OCI-LY7 (cell line): ENCODE results near the gene TPST2. TPM values are rescaled to one million over a fixed set of nuclear protein-coding genes. Genes with fewer than 3 reads are reported as not detected.

Source experiments
- BruUV-seq: library from RNA; stranded (reverse); fragments of 400-500 nt; replicated peaks from 2 replicates; lab custom pipeline; 2021; lab: Mats Ljungman, UMichigan
- CTCF ChIA-PET: fragments of 300-600 bp; sonication (Branson Sonifier 250); formaldehyde crosslinking; loops from one replicate; lab custom pipeline; 2022; ENCODE audit warnings: antibody characterized with exemption; ENCODE audit not compliant: unreplicated experiment; lab: Charles Lee
- POLR2A ChIA-PET: fragments of 300-600 bp; sonication (Branson Sonifier 250); formaldehyde crosslinking; loops from one replicate; lab custom pipeline; 2022; ENCODE audit warnings: antibody characterized with exemption; lab: Charles Lee
- DNase-seq: peaks from one replicate; pipeline ENCODE4 v3.0.0-alpha.2; 2015; ENCODE audit warnings: low spot score
- H2AFZ ChIP-seq: fragments of 200-600 bp; sonication (generic), shearing (Covaris generic); 2 replicates; pipeline ENCODE4 v1.6.1; 2014; ENCODE audit warnings: mild to moderate bottlenecking, antibody characterized with exemption, low read length, moderate library complexity
- H3K27ac ChIP-seq: fragments of 200-600 bp; sonication (generic); 2 replicates; pipeline ENCODE4 v1.5.1; 2014; ENCODE audit warnings: mixed run types, low read depth, mild to moderate bottlenecking, moderate library complexity, low read length, inconsistent platforms; ENCODE audit not compliant: poor library complexity, severe bottlenecking
- H3K36me3 ChIP-seq: fragments of 200-600 bp; sonication (generic); 2 replicates; pipeline ENCODE4 v1.6.1; 2014; ENCODE audit warnings: mild to moderate bottlenecking, antibody characterized with exemption, low read length, moderate library complexity, mixed read lengths; ENCODE audit not compliant: insufficient read depth
- H3K4me1 ChIP-seq: fragments of 200-600 bp; sonication (generic); 2 replicates; pipeline ENCODE4 v1.5.1; 2014; ENCODE audit warnings: mild to moderate bottlenecking, low read length; ENCODE audit not compliant: insufficient read depth, poor library complexity, severe bottlenecking
- H3K4me2 ChIP-seq: fragments of 200-600 bp; sonication (generic); 2 replicates; pipeline ENCODE4 v1.6.1; 2014; ENCODE audit warnings: mild to moderate bottlenecking, low read length
- H3K4me3 ChIP-seq: fragments of 200-600 bp; sonication (generic); 2 replicates; pipeline ENCODE4 v1.5.1; 2014; ENCODE audit warnings: mild to moderate bottlenecking, low read depth, low read length; ENCODE audit not compliant: poor library complexity, severe bottlenecking
- H3K79me2 ChIP-seq: fragments of 200-600 bp; sonication (generic); 2 replicates; pipeline ENCODE4 v1.6.1; 2016; ENCODE audit warnings: low read depth, mild to moderate bottlenecking, low read length, moderate library complexity, mixed read lengths; ENCODE audit not compliant: insufficient read depth
- H3K9me2 ChIP-seq: fragments of 200-600 bp; sonication (generic); 2 replicates; pipeline ENCODE4 v1.6.1; 2016; ENCODE audit warnings: mild to moderate bottlenecking, low read length, mixed read lengths; ENCODE audit not compliant: insufficient read depth
- H3K9me3 ChIP-seq: fragments of 200-600 bp; sonication (generic); 2 replicates; pipeline ENCODE4 v1.6.1; 2014; ENCODE audit warnings: mild to moderate bottlenecking, mixed run types, low read length, mixed read lengths
- H4K20me1 ChIP-seq: fragments of 200-600 bp; sonication (generic); 2 replicates; pipeline ENCODE4 v1.6.1; 2014; ENCODE audit warnings: mild to moderate bottlenecking, antibody characterized with exemption, low read length, moderate library complexity, mixed read lengths; ENCODE audit not compliant: insufficient read depth
- EZH2phosphoT487 ChIP-seq: fragments of 200-600 bp; sonication (generic); IDR thresholded peaks from 2 replicates; pipeline ENCODE4 v1.6.1; 2018; ENCODE audit warnings: low read depth, borderline replicate concordance, mild to moderate bottlenecking, mixed run types, antibody characterized with exemption, low read length, moderate library complexity, mixed read lengths
- intact Hi-C: fragments of 100-400 bp; cut with micrococcal nuclease; formaldehyde crosslinking; loops from one replicate; pipeline ENCODE4 v1.10.0; 2022; ENCODE audit not compliant: unreplicated experiment
- total RNA-seq, 2 experiments: library from RNA; depleted of rRNA in 1 of 2; stranded (reverse); fragments of >200 nt in 1 of 2; shearing (Covaris generic) in 1 of 2; gene quantifications; 2 replicates each; pipeline ENCODE4 v1.2.3, GENCODE V29; 2014 to 2022
- TF ChIP-seq, protein P1 (sequence below): fragments of 200-600 bp; sonication (generic); conservative IDR thresholded peaks from 2 replicates; pipeline ENCODE4 v1.5.1; 2014; ENCODE audit warnings: mild to moderate bottlenecking, antibody characterized with exemption, low read length, moderate library complexity, mixed read lengths

TPST2 gene
- total RNA-seq, 2 experiments from 2014 or later = 12.5 to 19.1 TPM

GRCh38 chr22:26522592-26522991 is 67.3 kb downstream of the TPST2 start:
- BruUV-seq = no TSS peak
- no peak for DNase-seq
- intact Hi-C loops = no loop called here
- H3K36me3 ChIP-seq = peaks cover 16% of the 10 kb centered on the region; the same call in 1 of the 2 replicates
- no peaks in the 10 kb centered on the region for H3K9me2 ChIP-seq
- POLR2A ChIA-PET = interaction anchor here (0.9 to 2.3 kb wide), 3 partner anchors 13 to 21 kb away, joined by 3 to 13 read pairs (median 3); no protein-coding TSS in a partner anchor
- H3K4me3 ChIP-seq = no peak overlapping the region
- H3K4me1 ChIP-seq = peaks cover 17% of the 10 kb centered on the region
- TF ChIP-seq EZH2phosphoT487 = no peak
- H3K4me2 ChIP-seq = no peak overlapping the region
- no peaks in the 10 kb centered on the region for H4K20me1 ChIP-seq
- H3K9me3 ChIP-seq = no peaks in the 10 kb centered on the region
- no peak overlapping the region for H2AFZ ChIP-seq
- no peaks in the 10 kb centered on the region for H3K79me2 ChIP-seq
- H3K27ac ChIP-seq = no peak overlapping the region
- CTCF ChIA-PET = no interaction called here

DNA sequence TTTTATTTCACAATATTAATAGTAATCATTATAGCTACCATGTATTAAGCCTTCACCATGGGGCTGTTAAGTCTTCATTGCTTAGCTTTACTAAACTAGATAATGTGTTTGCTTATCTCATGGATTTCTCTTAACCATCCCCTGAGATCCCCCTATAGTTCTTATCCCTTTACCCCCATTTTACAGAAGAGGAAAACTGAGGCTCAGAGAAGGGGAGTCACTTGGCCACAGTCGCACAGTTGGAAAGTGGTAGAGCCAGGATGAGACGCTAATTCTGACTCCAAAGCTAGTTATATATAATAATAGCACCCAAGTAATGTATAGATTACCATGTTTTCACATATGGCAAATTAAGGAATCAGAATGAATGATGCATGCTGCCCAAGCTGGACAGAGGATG is 67.9 kb downstream of the TPST2 start:
- H3K4me1 ChIP-seq = peaks cover 11% of the 10 kb centered on the region
- ChIA-PET CTCF (no interaction called here), POLR2A (interaction anchor here (1.1 kb wide), 1 partner anchor 14 kb away, joined by 3 read pairs; no protein-coding TSS in a partner anchor)
- no peak for DNase-seq
- H2AFZ ChIP-seq = no peak overlapping the region
- no peaks in the 10 kb centered on the region for H3K9me3 ChIP-seq
- no peaks in the 10 kb centered on the region for H4K20me1 ChIP-seq
- no TSS peak for BruUV-seq
- no peak overlapping the region for H3K27ac ChIP-seq
- no peak overlapping the region for H3K4me2 ChIP-seq
- intact Hi-C loops = no loop called here
- TF ChIP-seq, protein P1, sequence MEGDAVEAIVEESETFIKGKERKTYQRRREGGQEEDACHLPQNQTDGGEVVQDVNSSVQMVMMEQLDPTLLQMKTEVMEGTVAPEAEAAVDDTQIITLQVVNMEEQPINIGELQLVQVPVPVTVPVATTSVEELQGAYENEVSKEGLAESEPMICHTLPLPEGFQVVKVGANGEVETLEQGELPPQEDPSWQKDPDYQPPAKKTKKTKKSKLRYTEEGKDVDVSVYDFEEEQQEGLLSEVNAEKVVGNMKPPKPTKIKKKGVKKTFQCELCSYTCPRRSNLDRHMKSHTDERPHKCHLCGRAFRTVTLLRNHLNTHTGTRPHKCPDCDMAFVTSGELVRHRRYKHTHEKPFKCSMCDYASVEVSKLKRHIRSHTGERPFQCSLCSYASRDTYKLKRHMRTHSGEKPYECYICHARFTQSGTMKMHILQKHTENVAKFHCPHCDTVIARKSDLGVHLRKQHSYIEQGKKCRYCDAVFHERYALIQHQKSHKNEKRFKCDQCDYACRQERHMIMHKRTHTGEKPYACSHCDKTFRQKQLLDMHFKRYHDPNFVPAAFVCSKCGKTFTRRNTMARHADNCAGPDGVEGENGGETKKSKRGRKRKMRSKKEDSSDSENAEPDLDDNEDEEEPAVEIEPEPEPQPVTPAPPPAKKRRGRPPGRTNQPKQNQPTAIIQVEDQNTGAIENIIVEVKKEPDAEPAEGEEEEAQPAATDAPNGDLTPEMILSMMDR = no peak
- no peak for TF ChIP-seq EZH2phosphoT487
- H3K9me2 ChIP-seq = no peaks in the 10 kb centered on the region
- peaks cover 11% of the 10 kb centered on the region; the same call in 1 of the 2 replicates for H3K36me3 ChIP-seq
- H3K4me3 ChIP-seq = no peak overlapping the region
- H3K79me2 ChIP-seq = no peaks in the 10 kb centered on the region

DNA sequence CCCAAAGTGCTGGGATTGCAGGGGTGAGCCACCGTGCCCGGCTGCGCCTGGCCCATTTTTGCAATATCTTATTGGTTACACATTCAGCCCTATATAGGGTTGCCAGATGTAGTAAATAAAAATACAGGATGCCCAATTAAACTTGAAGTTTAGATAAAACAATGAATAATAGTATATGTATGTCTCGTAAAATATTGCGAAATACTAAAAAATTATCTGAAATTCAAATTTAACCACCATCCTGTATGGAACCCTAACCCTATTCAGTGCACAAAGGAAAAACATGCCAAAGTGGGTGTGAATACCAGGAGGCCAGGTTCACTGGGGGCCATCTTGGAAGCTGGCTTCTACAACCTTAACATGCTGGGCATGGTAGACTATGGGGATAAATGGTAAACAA is 72.5 kb downstream of the TPST2 start:
- CTCF ChIA-PET = interaction anchor here (0.6 kb wide), 1 partner anchor 23 kb away, joined by 3 read pairs; no protein-coding TSS in a partner anchor

More for the DNA sequence above, 72.5 kb downstream of the TPST2 start:
- H3K9me3 ChIP-seq = no peaks in the 10 kb centered on the region
- H3K4me3 ChIP-seq = no peak overlapping the region
- POLR2A ChIA-PET = no interaction called here
- no peak overlapping the region for H2AFZ ChIP-seq
- intact Hi-C loops = no loop called here
- no peak overlapping the region for H3K27ac ChIP-seq
- H4K20me1 ChIP-seq = no peaks in the 10 kb centered on the region
- no peak for TF ChIP-seq EZH2phosphoT487
- TF ChIP-seq, protein P1 = no peak
- H3K36me3 ChIP-seq = no peaks in the 10 kb centered on the region
- peaks cover 23% of the 10 kb centered on the region for H3K4me1 ChIP-seq
- DNase-seq = no peak
- H3K9me2 ChIP-seq = no peaks in the 10 kb centered on the region
- no peak overlapping the region for H3K4me2 ChIP-seq
- peaks cover 16% of the 10 kb centered on the region for H3K79me2 ChIP-seq
- BruUV-seq = no TSS peak
